ENCODE measurements around the gene ZRANB1. TPM values are rescaled to one million over a fixed set of nuclear protein-coding genes. Genes with fewer than 3 reads are reported as not detected.

The ZRANB1 gene
- total RNA-seq, 2 experiments from 2014 or later = 14.5 to 17.0 TPM

DNA sequence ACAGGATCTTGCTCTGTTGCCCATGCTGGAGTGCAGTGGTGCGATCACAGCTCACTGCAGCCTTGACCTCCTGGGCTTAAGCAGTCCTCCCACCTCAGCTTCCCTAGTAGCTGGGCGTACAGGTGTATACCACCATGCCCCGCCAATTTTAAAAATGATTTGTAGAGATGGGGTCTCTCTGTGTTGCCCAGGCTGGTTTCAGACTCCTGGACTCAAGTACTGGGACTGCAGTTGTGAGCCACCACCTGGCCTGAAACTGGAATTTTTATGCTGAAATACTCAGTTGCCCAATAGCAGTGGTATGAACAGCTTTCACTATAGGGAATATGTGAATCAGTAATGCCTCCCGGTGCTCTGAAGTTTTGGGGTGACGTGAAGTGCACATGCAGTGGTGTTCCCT, 7.6 kb downstream of the ZRANB1 start:
- H3K4me1 ChIP-seq (ENCODE audit: insufficient read depth, low read length, poor library complexity, severe bottlenecking) = no peaks in the 10 kb centered on the region
- H3K9me3 ChIP-seq (ENCODE audit: low read length) = no peaks in the 10 kb centered on the region
- no TSS peak for BruUV-seq (replicated peaks)
- peaks cover 21% of the 10 kb centered on the region for H3K36me3 ChIP-seq (ENCODE audit: insufficient read depth, low read length)
- H3K4me3 ChIP-seq (ENCODE audit: low read depth, low read length, poor library complexity, severe bottlenecking) = no peak overlapping the region
- no peak overlapping the region for H3K27ac ChIP-seq (ENCODE audit: low read depth, low read length, poor library complexity, severe bottlenecking)
- intact Hi-C loops (cut with micrococcal nuclease; ENCODE audit: unreplicated experiment) = no loop called here
- TF ChIP-seq, protein P1, sequence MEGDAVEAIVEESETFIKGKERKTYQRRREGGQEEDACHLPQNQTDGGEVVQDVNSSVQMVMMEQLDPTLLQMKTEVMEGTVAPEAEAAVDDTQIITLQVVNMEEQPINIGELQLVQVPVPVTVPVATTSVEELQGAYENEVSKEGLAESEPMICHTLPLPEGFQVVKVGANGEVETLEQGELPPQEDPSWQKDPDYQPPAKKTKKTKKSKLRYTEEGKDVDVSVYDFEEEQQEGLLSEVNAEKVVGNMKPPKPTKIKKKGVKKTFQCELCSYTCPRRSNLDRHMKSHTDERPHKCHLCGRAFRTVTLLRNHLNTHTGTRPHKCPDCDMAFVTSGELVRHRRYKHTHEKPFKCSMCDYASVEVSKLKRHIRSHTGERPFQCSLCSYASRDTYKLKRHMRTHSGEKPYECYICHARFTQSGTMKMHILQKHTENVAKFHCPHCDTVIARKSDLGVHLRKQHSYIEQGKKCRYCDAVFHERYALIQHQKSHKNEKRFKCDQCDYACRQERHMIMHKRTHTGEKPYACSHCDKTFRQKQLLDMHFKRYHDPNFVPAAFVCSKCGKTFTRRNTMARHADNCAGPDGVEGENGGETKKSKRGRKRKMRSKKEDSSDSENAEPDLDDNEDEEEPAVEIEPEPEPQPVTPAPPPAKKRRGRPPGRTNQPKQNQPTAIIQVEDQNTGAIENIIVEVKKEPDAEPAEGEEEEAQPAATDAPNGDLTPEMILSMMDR (conservative IDR thresholded peaks at IDR 0.05; ENCODE audit: low read length) = no peak
- TF ChIP-seq EZH2phosphoT487 (IDR thresholded peaks at IDR 0.05; ENCODE audit: borderline replicate concordance, low read depth, low read length) = no peak
- ChIA-PET CTCF (ENCODE audit: unreplicated experiment) (no interaction called here), POLR2A (interaction anchor here (0.7 kb wide), 1 partner anchor 22 kb away, joined by 3 read pairs; no protein-coding TSS in a partner anchor)
- peaks cover 80% of the 10 kb centered on the region for H3K79me2 ChIP-seq (ENCODE audit: insufficient read depth, low read depth, low read length)
- DNase-seq (ENCODE audit: low spot score) = no peak
- no peak overlapping the region for H2AFZ ChIP-seq (ENCODE audit: low read length)
- H4K20me1 ChIP-seq (ENCODE audit: insufficient read depth, low read length) = peaks cover 9% of the 10 kb centered on the region; the same call in 1 of the 2 replicates
- no peak overlapping the region for H3K4me2 ChIP-seq (ENCODE audit: low read length)
- no peaks in the 10 kb centered on the region for H3K9me2 ChIP-seq (ENCODE audit: insufficient read depth, low read length)

DNA sequence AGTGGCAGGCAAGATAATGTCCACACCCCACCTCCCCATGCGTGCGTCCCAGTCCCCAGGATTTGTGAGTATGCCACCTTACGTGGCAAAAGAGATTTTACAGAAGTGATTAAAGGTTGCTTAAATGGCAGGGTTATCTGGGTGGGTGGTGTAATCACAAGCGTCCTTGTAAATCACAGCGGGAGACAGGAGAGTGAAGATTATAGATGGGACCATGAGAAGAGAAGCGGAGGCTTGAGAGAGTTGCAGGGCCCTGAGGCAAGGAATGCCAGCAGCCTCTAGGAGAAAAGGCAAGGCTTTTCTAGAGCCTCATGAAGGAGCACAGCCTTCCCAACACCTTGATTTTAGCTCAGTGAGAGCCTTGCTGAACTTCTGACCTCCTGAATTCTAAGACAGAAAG, 10.2 kb downstream of the ZRANB1 start:
- ChIA-PET POLR2A (interaction anchor here (1.8 kb wide), 1 partner anchor 10 kb away, joined by 7 read pairs; no protein-coding TSS in a partner anchor), CTCF (ENCODE audit: unreplicated experiment) (no interaction called here)
- no peaks in the 10 kb centered on the region for H3K9me2 ChIP-seq (ENCODE audit: insufficient read depth, low read length)
- H3K4me2 ChIP-seq (ENCODE audit: low read length) = no peak overlapping the region
- peaks cover 73% of the 10 kb centered on the region for H3K79me2 ChIP-seq (ENCODE audit: insufficient read depth, low read depth, low read length)
- no peak overlapping the region for H2AFZ ChIP-seq (ENCODE audit: low read length)
- intact Hi-C loops (cut with micrococcal nuclease; ENCODE audit: unreplicated experiment) = no loop called here
- H3K4me3 ChIP-seq (ENCODE audit: low read depth, low read length, poor library complexity, severe bottlenecking) = no peak overlapping the region
- peaks cover 20% of the 10 kb centered on the region for H4K20me1 ChIP-seq (ENCODE audit: insufficient read depth, low read length)
- DNase-seq (ENCODE audit: low spot score) = no peak
- H3K27ac ChIP-seq (ENCODE audit: low read depth, low read length, poor library complexity, severe bottlenecking) = no peak overlapping the region
- peaks cover 14% of the 10 kb centered on the region for H3K36me3 ChIP-seq (ENCODE audit: insufficient read depth, low read length)
- H3K4me1 ChIP-seq (ENCODE audit: insufficient read depth, low read length, poor library complexity, severe bottlenecking) = peaks cover 7% of the 10 kb centered on the region
- no peaks in the 10 kb centered on the region for H3K9me3 ChIP-seq (ENCODE audit: low read length)
- BruUV-seq (replicated peaks) = no TSS peak
- no peak for TF ChIP-seq EZH2phosphoT487 (IDR thresholded peaks at IDR 0.05; ENCODE audit: borderline replicate concordance, low read depth, low read length)
- TF ChIP-seq, protein P1 (conservative IDR thresholded peaks at IDR 0.05; ENCODE audit: low read length) = no peak

DNA sequence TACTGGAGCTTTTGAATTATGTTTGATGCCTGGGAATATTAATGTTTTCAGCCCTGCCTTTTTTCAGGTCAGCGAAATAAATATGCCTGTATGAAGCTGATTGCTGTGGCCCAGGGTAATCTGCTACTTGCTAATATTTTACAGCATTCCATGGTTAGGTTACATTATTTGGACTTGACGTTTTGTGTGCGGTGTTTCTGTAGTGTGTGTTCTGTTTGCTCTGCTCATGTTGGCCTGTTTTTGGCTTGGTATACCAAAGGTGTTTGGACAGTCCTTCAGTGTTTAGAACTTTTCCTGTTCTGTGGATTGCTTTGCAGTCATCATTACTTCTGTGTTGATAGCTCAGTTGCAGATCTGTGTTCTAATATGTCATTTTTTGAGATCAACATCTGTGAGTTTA, 11.5 kb downstream of the ZRANB1 start:
- H3K79me2 ChIP-seq (ENCODE audit: insufficient read depth, low read depth, low read length) = peaks cover 73% of the 10 kb centered on the region
- peaks cover 26% of the 10 kb centered on the region for H4K20me1 ChIP-seq (ENCODE audit: insufficient read depth, low read length)
- CTCF ChIA-PET (ENCODE audit: unreplicated experiment) = no interaction called here
- peaks cover 11% of the 10 kb centered on the region for H3K36me3 ChIP-seq (ENCODE audit: insufficient read depth, low read length)
- H3K4me2 ChIP-seq (ENCODE audit: low read length) = no peak overlapping the region
- H3K27ac ChIP-seq (ENCODE audit: low read depth, low read length, poor library complexity, severe bottlenecking) = no peak overlapping the region
- TF ChIP-seq, protein P1 (conservative IDR thresholded peaks at IDR 0.05; ENCODE audit: low read length) = no peak
- TF ChIP-seq EZH2phosphoT487 (IDR thresholded peaks at IDR 0.05; ENCODE audit: borderline replicate concordance, low read depth, low read length) = no peak
- POLR2A ChIA-PET = interaction anchor here (0.8 to 1.8 kb wide), 2 partner anchors 9 to 45 kb away, joined by 3 to 7 read pairs; no protein-coding TSS in a partner anchor
- intact Hi-C loops (cut with micrococcal nuclease; ENCODE audit: unreplicated experiment) = no loop called here
- BruUV-seq (replicated peaks) = no TSS peak
- H3K9me2 ChIP-seq (ENCODE audit: insufficient read depth, low read length) = no peaks in the 10 kb centered on the region
- no peak overlapping the region for H3K4me3 ChIP-seq (ENCODE audit: low read depth, low read length, poor library complexity, severe bottlenecking)
- no peak overlapping the region for H2AFZ ChIP-seq (ENCODE audit: low read length)
- H3K4me1 ChIP-seq (ENCODE audit: insufficient read depth, low read length, poor library complexity, severe bottlenecking) = peaks cover 13% of the 10 kb centered on the region
- no peaks in the 10 kb centered on the region for H3K9me3 ChIP-seq (ENCODE audit: low read length)
- no peak for DNase-seq (ENCODE audit: low spot score)

Measured in OCI-LY7 (cell line).